ENCODE data around the gene CCL27. TPM values are rescaled to one million over a fixed set of nuclear protein-coding genes. Genes with fewer than 3 reads are reported as not detected.

CCL27 gene, protein sequence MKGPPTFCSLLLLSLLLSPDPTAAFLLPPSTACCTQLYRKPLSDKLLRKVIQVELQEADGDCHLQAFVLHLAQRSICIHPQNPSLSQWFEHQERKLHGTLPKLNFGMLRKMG
- not detected for total RNA-seq

DNA sequence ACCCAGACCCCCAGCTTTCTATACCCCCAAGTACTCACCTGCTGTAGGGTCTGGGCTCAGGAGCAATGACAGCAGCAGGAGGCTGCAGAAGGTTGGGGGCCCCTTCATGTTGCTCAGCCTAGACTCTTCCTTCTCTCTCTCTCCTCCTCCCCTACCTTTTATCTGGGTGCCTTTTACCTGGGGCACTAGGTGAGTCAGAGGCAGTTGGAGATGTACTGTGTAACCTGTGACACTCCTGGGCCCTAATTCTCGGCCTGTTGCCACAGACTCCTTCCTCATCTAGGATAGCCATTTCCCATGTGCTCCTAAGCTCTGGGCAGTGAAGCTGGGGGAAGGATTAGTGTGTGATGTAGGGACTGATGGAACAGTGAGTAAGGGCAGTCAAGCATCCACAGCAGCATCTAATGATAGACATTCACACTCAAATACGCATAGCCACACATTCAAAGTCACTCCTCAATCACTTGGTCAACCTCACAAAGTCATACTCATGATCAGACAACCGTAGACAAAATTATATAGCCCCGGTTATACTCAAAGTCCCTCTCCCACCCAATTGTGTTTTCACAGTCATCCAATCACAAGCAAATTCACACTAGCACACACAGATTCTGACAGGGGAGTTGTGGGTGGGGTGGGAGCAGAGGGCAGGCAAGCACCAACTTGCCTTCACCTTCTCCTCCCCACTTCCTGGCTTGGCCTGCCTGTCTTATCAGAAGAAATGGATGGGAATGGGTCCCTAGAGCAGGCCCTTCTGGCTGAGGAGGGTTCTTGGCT lies at the start of gene CCL27:
Gene CCL27 (minus strand): TSS at position 132 of the 777 bp plus-strand sequence. CDS start 24 bp downstream, at position 108.
- Mint-ChIP-seq H3K9me3 (no peaks in the 10 kb centered on the region), H3K27me3 (no peaks in the 10 kb centered on the region)
- DNase-seq (ENCODE audit: low spot score), result no peak

DNA sequence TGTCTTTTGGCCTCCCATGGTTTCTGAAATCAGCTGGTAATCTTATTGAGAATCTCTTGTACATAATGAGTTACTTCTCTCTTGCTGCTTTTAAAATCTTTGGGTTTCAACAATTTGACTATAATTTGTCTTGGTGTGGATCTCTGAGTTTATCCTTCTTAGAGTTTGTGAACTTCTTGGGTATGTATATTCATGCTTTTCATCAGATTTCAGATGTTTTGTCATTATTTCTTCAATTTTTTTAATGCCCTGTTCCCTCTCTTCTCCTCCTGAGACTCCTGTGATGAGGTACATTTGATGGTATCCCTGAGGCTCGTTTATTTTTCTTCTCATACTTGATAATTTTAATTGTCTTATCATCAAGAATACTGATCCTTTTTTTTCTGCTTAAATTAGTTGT lies 49.7 kb upstream of the CCL27 start:
- Mint-ChIP-seq H3K36me3 (no peaks in the 10 kb centered on the region), H3K4me1 (ENCODE audit: low read depth in 2 of 2) (no peaks in the 10 kb centered on the region), H3K27me3 (peaks cover 21 to 28% of the 10 kb centered on the region in 2 donors), H3K9me3 (no peaks in the 10 kb centered on the region), H3K27ac (no peak overlapping the region), H3K4me3 (no peak overlapping the region)
- DNase-seq (ENCODE audit: low spot score) (no peak), ATAC-seq (no peak)

More for the DNA sequence above, at the start of gene CCL27:
- H3K4me3 Mint-ChIP-seq, result no peak within 1 kb of the TSS
- no peak for ATAC-seq
- H3K27ac Mint-ChIP-seq, result peak within 1 kb of the TSS in 1 of 2 donors; percentile 79
- no peaks in the 10 kb centered on the region for H3K36me3 Mint-ChIP-seq
- peaks cover 18 to 23% of the 10 kb centered on the region in 2 donors for H3K4me1 Mint-ChIP-seq (ENCODE audit: low read depth in 2 of 2)

DNA sequence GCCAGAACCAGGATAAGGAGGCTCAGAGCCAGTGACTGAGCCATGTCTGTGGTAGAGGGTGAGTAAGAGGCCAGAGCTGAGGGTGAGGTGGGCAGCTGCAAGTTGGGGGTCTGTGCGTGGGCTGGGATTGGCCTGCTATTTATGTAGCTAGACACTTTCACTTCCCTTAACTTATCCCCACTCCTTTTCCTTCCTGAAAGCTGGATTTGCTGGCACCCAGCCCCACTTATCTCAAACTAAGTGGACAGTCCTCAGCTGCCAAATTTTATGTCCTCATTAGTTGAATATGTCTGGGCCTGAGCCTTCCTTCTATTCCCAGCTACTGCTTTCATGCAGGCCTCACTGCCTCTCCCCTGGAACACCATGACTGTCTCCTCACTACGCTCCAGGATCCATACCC lies 47.6 kb upstream of the CCL27 start, which contains the start of gene CCL21:
Gene CCL21 (minus strand): TSS at position 114 of the 400 bp plus-strand sequence. CDS start 70 bp downstream, at position 44.
- Mint-ChIP-seq H3K9me3 (no peaks in the 10 kb centered on the region), H3K4me1 (ENCODE audit: low read depth in 2 of 2) (no peaks in the 10 kb centered on the region), H3K36me3 (no peaks in the 10 kb centered on the region), H3K27me3 (peaks cover 18 to 32% of the 10 kb centered on the region in 2 donors), H3K27ac (no peak within 1 kb of the TSS), H3K4me3 (no peak within 1 kb of the TSS)
- no peak for DNase-seq (ENCODE audit: low spot score)
- no peak for ATAC-seq

DNA sequence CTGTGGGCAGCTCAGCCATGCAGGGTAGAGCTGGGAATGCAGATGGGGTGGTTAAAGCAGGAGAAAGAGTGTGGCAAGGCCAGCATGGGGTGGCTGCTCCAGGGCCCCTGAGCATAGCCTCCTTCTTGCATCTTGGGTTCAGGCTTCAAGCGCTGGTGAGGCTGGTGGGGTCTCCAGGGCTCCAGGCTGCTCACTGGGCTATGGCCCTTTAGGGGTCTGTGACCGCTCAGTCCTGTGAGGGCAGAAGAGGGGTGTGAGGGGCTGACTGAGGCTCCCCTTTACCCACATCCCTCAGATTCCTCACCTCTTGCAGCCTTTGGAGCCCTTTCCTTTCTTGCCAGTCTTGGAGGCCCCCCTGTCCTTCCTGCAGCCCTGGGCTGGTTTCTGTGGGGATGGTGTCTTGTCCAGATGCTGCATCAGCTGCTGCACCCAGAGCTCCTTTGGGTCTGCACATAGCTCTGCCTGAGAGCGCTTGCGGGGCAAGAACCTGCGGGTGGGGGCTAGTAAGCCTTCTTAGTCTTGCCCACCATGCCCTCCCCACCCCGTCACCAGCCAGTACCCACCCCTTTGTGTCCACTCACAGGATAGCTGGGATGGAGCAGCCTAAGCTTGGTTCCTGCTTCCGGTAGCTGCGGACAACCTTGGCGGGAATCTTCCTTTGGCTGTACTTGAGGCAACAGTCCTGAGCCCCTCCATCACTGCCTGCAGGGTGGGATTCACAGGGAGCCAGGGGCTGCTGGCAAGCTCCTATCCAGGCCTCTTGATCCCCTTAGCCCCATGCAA lies 46.9 kb upstream of the CCL27 start:
- no peak overlapping the region for H3K27ac Mint-ChIP-seq
- H3K9me3 Mint-ChIP-seq, result no peaks in the 10 kb centered on the region
- no peaks in the 10 kb centered on the region for H3K36me3 Mint-ChIP-seq
- ATAC-seq (peak in 1 of 2 donors; percentile 29), DNase-seq (ENCODE audit: low spot score) (no peak)
- H3K4me3 Mint-ChIP-seq, result no peak overlapping the region
- peaks cover 18 to 32% of the 10 kb centered on the region in 2 donors for H3K27me3 Mint-ChIP-seq
- no peaks in the 10 kb centered on the region for H3K4me1 Mint-ChIP-seq (ENCODE audit: low read depth in 2 of 2)

DNA sequence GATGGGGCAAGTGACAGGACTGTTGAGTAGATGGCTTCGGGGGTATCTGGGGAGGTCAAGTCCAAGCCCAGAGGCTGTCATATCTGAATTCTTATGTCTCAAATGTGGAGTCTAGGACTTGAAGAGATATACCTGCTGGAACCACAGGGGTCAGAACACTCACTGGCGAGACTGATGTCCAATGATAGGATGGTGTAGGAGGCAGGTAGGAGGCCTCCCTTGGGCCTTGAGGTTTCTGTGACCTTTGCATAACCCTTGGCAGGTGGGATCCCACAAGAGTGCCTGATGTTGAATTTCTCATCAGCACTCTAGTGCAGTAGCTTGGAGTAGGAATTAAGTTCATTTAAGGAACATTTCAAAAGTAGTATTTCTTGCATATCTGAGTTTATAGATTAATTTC lies 44.7 kb upstream of the CCL27 start:
- Mint-ChIP-seq H3K4me1 (ENCODE audit: low read depth in 2 of 2) (no peaks in the 10 kb centered on the region), H3K27me3 (peaks cover 8 to 12% of the 10 kb centered on the region in 2 donors), H3K27ac (no peak overlapping the region), H3K4me3 (no peak overlapping the region), H3K36me3 (no peaks in the 10 kb centered on the region), H3K9me3 (no peaks in the 10 kb centered on the region)
- DNase-seq (ENCODE audit: low spot score) (no peak), ATAC-seq (no peak)

DNA sequence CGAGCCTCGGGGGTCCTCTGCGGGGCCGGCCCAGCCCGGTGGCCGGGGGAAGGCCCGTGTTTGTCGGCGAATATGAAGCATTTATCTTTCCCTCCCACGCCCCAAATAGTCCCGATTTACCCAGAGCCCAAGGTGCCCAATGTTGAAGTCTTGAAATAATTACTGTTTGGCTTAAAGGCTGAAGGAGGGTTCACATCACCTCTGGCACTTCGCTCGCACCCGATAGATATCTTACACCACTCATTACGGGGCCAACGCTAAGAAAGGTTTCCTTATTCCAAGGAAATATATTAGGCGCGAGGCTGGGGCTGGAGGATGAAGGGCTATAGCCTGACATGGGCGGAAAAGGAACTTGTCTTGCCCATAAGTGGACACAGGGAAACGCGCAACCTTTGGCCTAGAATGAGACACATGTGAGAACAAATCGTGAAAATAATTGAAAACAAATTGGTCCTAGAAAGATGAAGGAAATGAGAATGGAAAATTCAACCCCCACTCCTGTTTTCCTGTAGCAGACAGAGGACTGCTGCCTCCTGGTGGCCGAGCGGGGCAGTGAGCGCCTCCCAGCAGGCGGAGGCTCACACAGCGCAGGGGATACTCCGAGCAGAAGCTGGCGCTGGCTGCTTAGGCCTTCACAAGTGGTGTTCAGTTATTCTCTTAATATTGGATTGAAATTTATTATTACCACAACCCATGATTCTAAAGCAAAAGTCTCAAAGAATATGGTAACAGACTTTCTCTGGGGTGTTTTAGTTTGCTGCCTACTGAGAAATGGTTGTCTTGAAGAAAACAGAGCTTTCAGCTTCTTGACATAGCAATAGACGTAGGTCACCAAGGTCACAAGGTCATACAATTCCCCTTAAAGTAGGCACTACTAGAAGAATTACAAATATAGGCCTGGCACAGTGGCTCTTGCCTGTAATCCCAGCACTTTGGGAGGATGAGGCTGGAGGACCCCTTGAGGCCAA lies 39.6 kb upstream of the CCL27 start:
- Mint-ChIP-seq H3K27me3 (peaks cover 13 to 19% of the 10 kb centered on the region in 2 donors), H3K9me3 (no peaks in the 10 kb centered on the region), H3K4me1 (ENCODE audit: low read depth in 2 of 2) (peaks cover 0 to 9% of the 10 kb centered on the region in 2 donors), H3K36me3 (no peaks in the 10 kb centered on the region), H3K4me3 (peak overlapping the region; percentile 77), H3K27ac (peak overlapping the region in 1 of 2 donors; percentile 15)
- peak; percentile 81 for DNase-seq (ENCODE audit: low spot score)
- ATAC-seq, result peak; percentile 79 to 85

DNA sequence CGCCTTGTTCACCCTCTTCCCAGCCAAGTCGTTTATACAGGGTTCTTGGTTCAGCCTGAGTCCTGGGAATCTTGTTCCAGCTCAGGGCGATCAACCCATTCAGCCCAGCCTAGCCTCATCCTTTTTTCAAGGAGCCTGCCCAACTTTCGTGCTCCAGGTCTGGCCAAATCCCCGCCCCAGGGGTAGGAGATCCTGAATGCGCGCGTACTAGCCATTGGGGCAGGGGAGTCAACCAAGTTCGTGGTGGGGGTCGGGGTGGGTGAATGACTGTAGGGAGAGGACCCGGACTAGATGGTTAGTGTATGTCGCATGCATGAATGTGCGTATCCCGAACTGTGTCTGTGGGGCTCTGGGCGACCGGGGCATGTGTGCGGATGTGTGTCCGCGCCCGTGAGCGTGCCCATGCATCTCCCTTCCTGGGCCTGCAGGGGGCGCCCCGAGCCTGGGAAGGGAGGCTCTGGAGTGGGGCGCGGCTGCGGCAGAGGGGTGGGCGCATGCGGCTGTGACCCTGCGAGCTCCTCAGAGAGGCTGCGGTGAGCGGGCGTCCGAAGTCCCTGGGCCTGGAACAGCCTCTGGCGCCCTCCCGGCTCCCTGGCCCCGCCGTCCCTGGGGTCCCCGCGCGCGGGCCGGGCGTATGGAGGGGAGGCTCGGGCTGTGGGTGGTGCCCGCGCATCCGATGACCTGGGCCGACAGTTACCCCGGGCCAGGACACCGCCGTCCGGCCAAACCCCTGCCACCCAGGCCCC lies 38.7 kb upstream of the CCL27 start:
- Mint-ChIP-seq H3K4me3 (peak overlapping the region; percentile 77), H3K9me3 (no peaks in the 10 kb centered on the region), H3K27ac (no peak overlapping the region), H3K4me1 (ENCODE audit: low read depth in 2 of 2) (peaks cover 0 to 9% of the 10 kb centered on the region in 2 donors), H3K36me3 (no peaks in the 10 kb centered on the region), H3K27me3 (peaks cover 13 to 16% of the 10 kb centered on the region in 2 donors)
- peak; percentile 80 for DNase-seq (ENCODE audit: low spot score)
- peak; percentile 90 to 91 for ATAC-seq

DNA sequence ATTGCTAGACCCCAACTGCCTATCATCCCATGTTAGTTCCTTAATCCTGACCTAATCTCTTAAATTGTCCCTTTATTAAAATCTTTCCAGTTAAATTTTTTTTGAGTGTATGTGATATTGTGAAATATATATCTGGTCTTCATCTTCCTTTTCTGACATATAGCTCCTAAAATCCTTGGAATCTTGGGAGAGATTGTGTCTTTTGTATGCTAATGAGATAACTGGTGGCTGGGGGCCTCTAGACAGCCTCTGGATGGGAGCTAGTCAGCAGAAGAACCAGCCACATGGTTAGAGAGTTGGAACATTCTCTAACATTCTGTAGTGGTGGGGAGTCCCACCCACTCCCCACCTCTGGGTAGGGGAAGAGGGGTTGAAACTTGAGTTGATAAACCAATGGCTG lies 32.4 kb upstream of the CCL27 start:
- peaks cover 0 to 3% of the 10 kb centered on the region in 2 donors for H3K4me1 Mint-ChIP-seq (ENCODE audit: low read depth in 2 of 2)
- H3K36me3 Mint-ChIP-seq, result no peaks in the 10 kb centered on the region
- peaks cover 5% of the 10 kb centered on the region in 2 donors for H3K27me3 Mint-ChIP-seq
- H3K4me3 Mint-ChIP-seq, result no peak overlapping the region
- no peak overlapping the region for H3K27ac Mint-ChIP-seq
- no peak for DNase-seq (ENCODE audit: low spot score)
- ATAC-seq, result no peak
- H3K9me3 Mint-ChIP-seq, result no peaks in the 10 kb centered on the region

DNA sequence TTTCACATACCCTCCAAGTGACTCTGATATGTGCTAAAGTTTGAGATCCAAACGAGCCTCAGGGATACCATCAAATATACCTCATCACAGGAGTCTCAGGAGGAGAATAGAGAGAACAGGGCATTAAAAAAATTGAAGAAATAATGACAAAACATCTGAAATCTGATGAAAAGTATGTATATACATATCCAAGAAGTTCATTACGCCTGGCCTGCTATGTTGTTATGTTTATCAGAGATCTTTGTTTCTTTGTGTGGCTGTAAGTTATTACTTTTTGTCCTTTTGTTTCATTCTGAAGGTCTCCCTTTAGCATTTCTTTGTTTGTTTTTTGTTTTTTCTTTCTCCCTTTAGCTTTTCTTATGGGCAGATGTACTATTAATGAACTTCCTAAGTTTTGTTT lies 31.1 kb upstream of the CCL27 start:
- Mint-ChIP-seq H3K27ac (no peak overlapping the region), H3K4me1 (ENCODE audit: low read depth in 2 of 2) (peaks cover 0 to 3% of the 10 kb centered on the region in 2 donors), H3K27me3 (peaks cover 0 to 2% of the 10 kb centered on the region in 2 donors), H3K4me3 (no peak overlapping the region), H3K36me3 (no peaks in the 10 kb centered on the region), H3K9me3 (no peaks in the 10 kb centered on the region)
- DNase-seq (ENCODE audit: low spot score) (no peak), ATAC-seq (no peak)

DNA sequence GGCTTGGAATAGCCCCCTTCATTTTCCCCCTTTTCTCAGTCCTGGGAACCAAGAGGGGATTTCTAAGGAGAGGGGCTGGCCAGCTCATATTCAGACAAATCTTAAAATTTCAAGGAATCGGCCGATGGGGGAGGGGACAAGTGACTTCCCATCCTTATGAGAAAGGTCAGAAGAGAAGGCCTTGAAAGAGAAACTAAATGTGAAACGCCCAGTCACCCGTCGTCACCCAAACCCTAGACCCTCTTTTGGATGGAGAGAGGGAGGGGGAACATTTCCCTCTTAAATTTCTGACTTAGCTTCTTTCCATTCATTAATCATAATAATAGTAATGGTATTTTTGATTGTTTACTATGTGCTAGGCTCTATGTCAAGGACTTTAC lies 29.5 kb upstream of the CCL27 start:
- peaks cover 0 to 2% of the 10 kb centered on the region in 2 donors for H3K27me3 Mint-ChIP-seq
- ATAC-seq (no peak), DNase-seq (ENCODE audit: low spot score) (no peak)
- no peak overlapping the region for H3K4me3 Mint-ChIP-seq
- H3K36me3 Mint-ChIP-seq, result no peaks in the 10 kb centered on the region
- no peak overlapping the region for H3K27ac Mint-ChIP-seq
- H3K4me1 Mint-ChIP-seq (ENCODE audit: low read depth in 2 of 2), result peaks cover 0 to 3% of the 10 kb centered on the region in 2 donors
- no peaks in the 10 kb centered on the region for H3K9me3 Mint-ChIP-seq

DNA sequence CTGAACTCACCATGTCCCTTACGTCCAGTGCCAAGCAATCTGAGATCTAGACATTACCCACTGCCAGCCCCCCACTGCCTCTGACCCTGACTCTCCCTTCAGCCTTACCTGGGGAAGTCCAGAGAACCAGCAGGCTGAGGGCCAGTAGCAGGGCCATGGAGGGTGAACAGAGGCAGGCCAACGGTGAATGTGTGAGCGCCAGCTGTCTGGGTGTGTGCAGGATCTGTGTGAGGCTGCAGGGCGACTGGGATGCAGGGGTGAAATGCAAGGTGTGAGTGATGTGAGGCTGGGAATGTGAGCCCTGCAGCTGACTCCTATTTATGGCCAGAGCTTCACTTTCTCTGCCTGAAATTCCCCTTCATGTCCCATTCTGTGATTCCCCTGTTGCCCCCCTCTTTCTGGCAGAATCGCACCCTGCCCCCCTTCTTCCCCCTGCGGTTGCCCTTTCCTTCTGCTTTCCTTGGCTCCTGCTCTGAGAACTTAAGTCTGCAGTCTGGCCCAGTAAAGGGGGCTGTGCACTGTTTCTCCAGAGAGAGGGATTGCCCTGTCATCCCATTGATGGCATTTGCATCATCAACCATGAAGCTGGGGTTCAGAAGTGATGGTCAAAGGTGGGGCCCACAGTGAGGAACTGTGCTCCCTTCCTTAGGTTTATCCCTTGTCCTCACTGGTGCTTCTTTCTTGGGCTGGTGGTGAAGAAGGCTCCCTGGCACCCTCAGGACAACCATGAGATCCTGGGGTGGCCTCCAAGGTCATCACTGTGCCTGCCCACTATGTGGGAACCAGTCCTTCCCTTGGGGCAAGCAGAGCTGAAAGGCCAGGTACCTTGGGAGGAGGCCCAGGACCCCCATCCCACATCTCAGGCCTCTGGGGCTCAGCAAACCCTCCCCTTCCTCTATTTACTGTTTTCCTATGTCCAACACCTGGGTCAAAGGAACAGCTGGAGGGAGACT lies 28.8 kb upstream of the CCL27 start, which contains the start of gene CCL19:
Gene CCL19 (minus strand): TSS at position 294 of the 953 bp plus-strand sequence. CDS start 137 bp downstream, at position 157.
- no peak for DNase-seq (ENCODE audit: low spot score)
- no peak within 1 kb of the TSS for H3K27ac Mint-ChIP-seq

More for the DNA sequence above, 28.8 kb upstream of the CCL27 start, which contains the start of gene CCL19:
- peaks cover 0 to 2% of the 10 kb centered on the region in 2 donors for H3K27me3 Mint-ChIP-seq
- H3K9me3 Mint-ChIP-seq, result no peaks in the 10 kb centered on the region
- H3K4me1 Mint-ChIP-seq (ENCODE audit: low read depth in 2 of 2), result peaks cover 0 to 5% of the 10 kb centered on the region in 2 donors
- H3K4me3 Mint-ChIP-seq, result no peak within 1 kb of the TSS
- ATAC-seq, result no peak
- H3K36me3 Mint-ChIP-seq, result no peaks in the 10 kb centered on the region
